GM20000 (cell line): Measurements from ENCODE around the gene KRTAP4-9.
"Not testable (repeated sequence)": the region's sequence is repeated elsewhere in the genome, so short reads cannot be mapped to it uniquely, and the experiment has no call there.

Experiments used
- DNase-seq: peaks from one replicate; pipeline ENCODE4 v3.0.0; 2012; ENCODE audit warnings: low spot score
- TF ChIP-seq, protein P1 (sequence below): IDR thresholded peaks from 2 replicates; pipeline ENCODE4 v1.5.1; 2012; ENCODE audit warnings: mild to moderate bottlenecking, control low read depth; ENCODE audit errors: extremely low read depth, missing control alignments

KRTAP4-9 gene

DNA sequence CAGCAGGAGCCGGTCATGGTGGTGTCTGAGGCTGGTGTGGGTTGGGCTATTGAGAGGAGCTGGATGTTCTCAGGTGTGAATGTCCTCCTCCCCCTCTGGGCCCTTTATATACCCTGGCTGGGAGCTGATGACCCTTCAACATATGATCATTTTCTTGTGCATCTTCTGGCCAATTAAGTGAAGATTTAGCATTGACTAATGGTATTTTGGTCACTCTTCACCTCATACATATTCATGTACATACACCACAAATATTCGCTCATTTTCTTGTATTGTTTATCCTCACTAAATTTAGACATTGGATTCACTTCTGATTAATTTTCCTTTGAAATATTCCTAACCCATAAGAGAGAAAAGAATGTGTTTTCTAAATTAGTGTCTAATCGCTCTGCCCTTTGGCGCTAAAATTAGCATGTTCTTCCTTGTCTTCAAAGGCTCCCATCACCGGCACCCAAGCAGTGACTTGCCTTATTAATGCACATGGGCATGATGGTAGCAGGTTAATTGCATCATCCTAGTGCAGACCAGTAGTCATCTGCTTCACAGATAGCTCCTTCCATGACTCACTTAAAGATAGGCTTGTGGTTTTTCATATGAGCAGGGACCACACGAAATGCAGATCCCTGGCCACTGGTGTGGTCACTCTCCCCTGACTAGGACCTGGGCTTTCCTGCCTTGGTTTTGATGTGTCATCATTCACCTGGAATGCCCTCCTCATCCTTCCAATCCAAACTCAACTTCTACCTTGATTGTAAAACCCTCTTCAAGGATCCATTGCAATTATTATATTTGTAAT, 39.2 kb upstream of the KRTAP4-9 start, which contains the start of gene KRTAP2-4:
Gene KRTAP2-4 (minus strand): TSS at position 51 of the 796 bp plus-strand sequence. CDS start 34 bp downstream, at position 17.
- no peak for DNase-seq
- TF ChIP-seq, protein P1, sequence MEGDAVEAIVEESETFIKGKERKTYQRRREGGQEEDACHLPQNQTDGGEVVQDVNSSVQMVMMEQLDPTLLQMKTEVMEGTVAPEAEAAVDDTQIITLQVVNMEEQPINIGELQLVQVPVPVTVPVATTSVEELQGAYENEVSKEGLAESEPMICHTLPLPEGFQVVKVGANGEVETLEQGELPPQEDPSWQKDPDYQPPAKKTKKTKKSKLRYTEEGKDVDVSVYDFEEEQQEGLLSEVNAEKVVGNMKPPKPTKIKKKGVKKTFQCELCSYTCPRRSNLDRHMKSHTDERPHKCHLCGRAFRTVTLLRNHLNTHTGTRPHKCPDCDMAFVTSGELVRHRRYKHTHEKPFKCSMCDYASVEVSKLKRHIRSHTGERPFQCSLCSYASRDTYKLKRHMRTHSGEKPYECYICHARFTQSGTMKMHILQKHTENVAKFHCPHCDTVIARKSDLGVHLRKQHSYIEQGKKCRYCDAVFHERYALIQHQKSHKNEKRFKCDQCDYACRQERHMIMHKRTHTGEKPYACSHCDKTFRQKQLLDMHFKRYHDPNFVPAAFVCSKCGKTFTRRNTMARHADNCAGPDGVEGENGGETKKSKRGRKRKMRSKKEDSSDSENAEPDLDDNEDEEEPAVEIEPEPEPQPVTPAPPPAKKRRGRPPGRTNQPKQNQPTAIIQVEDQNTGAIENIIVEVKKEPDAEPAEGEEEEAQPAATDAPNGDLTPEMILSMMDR = no peak

DNA sequence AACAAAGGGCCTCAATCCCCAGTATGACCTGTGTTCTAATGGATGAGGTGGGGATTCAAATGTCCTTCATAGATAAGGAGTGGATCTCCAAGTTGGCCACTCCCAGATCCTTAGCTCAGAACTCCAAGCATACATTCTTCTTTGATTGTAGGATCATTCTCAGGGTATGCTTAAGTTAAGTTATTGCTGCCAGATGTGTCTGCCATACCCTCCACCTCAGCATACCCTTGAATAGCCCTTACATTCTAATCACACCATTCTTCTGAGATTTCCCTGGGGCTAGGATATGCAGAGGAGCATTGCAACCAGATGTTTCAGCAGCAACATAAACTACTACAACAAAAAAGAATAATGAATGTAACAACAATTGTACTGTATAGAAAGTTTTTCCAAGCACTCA, 37.9 kb upstream of the KRTAP4-9 start:
- no peak for DNase-seq
- TF ChIP-seq, protein P1 = no peak

DNA sequence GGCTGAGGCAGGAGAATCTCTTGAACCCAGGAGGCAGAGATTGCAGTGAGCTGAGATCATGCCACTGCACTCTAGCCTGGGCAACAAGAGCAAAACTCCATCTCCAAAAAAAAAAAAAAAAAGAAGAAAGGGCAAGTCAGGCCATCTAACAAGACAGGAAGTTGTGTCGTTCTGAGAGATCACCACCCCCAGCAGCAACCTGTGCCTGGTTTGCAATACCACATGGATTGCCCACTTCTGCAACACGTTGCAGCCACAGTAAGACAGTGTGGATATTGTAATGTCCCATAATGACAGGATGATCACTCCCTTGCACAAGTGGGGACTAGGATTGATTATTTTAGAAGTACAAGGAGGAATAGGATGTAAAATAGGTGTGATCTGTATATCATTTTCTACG, 36.2 kb upstream of the KRTAP4-9 start:
- TF ChIP-seq, protein P1 = no peak
- no peak for DNase-seq

DNA sequence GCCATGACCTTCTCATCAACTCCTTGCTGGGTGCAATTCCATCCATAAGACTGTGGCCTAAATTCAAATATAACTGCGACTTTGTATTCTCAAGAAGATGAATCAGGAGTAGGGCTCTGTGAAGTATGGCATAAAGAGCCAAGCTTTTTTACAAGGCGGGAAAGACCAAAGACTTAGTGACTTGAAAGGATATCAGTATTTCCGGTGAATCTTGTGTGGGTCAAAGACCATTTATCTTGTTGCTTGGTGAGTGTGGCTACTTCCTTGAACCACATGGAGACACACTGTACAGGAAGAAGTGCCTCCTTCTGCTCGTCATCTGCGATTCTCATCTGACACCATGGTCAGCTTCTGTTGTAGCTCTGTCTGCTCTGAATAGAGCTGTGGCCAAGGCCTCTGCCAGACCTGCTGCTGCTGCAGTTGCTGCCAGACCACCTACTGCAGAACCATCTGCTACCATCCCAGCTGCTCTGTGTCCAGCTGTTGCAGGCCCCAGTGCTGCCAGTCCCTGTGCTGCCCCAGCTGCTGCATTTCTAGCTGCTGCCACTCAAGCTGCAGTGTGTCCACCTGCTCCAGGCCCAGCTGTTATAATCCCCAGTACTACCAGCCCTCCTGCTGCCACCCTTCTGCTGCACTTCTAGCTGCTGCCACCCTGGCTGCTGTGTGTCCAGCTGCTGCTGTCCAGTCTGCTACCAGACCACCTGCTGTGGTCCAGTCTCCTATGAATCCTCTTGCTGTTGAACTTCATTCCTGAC, 33.4 kb upstream of the KRTAP4-9 start:
- DNase-seq = no peak
- TF ChIP-seq, protein P1 = no peak

DNA sequence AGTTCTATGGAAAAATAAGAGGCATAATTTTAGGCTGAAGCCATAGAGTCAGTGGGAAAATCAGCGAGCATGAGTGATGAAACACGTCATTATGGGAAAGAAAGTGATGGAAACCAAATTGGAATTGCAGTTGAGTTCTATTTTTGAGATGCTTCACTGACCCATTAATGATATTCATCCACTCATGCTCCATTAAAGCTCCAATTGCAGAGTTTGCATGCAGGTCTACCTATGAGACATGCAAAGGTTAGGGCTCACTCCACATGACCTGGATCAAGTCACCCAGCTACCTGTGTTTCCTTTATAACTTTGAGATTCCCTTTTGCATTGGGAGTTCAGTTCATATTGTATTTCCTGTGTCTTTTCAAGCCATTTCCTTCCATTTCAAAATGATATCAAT, 31.5 kb upstream of the KRTAP4-9 start:
- no peak for DNase-seq
- TF ChIP-seq, protein P1 = no peak

DNA sequence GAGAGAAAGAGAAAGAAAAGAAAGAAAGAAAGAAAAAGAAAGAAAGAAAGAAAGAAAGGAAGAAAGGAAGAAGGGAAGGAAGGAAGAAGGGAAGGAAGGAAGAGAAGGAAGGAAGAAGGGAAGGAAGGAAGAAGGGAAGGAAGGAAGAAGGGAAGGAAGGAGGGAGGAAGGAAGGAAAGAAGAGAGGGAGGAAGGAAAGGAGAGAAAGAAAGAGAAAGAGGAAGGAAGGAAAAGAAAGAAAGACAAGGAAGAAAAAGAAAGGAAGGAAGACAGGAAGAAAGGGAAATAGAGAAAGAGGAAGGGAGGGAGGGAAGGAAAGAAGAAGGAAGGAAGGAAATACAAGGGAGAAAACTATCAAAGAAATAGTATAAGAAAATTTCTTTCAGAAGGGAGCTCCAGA, 28.4 kb upstream of the KRTAP4-9 start:
- DNase-seq = no peak
- TF ChIP-seq, protein P1 = no peak

DNA sequence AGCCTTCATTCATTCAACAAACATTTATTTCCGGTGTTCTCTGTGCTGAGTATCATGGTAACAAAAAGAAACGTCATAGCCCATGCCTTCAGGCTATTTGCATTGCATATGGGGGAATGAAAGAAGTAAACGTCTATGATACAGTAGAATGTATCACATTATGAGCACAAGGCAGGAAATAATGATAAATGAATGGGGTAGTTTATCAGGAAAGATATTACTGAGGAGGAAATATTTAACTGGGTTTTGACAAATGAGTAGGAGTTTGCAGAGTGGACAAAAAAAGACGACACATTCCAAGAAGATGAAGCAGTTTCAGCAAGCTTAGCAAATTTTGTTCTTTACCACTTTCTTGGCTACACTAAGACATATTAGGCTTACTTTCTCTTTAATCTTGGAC, 22.6 kb upstream of the KRTAP4-9 start:
- TF ChIP-seq, protein P1 = no peak
- no peak for DNase-seq

DNA sequence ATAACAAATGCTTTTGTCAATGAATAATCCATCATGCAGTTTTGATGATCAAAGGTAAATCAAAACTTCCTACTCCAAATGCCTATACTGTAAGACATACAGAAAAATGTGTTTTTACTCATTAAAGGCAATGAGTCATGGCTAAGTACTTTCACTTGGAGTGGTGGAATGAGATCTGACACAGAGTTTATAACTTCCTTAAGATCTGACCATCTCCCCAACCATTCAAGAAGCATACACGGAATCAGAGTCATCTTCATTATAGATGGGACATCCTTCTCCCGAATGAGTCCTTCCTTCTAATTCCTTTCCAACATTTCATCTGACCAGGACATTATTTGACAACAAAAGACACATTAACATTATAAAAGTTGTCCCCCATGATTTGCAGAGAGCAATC, 21.8 kb upstream of the KRTAP4-9 start:
- DNase-seq = not testable (repeated sequence)

DNA sequence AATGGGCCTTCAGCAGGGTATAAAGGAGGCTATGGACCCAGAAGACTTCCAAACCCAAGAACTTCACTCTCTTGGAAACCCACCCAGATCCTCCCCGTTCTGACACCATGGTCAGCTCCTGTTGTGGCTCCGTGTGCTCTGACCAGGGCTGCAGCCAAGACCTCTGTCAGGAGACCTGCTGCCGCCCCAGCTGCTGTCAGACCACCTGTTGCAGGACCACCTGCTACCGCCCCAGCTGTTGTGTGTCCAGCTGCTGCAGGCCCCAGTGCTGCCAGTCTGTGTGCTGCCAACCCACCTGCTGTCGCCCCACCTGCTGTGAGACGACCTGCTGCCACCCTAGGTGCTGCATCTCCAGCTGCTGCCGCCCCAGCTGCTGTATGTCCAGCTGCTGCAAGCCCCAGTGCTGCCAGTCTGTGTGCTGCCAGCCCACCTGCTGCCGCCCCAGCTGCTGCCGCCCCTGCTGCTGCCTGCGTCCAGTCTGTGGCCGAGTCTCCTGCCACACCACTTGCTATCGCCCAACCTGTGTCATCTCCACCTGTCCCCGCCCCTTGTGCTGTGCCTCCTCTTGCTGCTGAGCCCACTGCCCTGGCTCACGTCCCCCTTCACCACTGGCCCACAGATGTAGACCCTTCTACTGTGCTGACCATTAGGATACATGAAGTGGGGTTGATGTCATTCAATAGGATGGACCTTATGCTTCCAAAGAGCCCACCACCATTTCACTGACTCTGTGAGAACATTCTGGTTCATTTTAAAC, 20.9 kb upstream of the KRTAP4-9 start, which contains the start of gene KRTAP4-7:
Gene KRTAP4-7 (plus strand): TSS at position 51 of the 757 bp plus-strand sequence. CDS start 57 bp downstream, at position 108.
- DNase-seq = not testable (repeated sequence)

DNA sequence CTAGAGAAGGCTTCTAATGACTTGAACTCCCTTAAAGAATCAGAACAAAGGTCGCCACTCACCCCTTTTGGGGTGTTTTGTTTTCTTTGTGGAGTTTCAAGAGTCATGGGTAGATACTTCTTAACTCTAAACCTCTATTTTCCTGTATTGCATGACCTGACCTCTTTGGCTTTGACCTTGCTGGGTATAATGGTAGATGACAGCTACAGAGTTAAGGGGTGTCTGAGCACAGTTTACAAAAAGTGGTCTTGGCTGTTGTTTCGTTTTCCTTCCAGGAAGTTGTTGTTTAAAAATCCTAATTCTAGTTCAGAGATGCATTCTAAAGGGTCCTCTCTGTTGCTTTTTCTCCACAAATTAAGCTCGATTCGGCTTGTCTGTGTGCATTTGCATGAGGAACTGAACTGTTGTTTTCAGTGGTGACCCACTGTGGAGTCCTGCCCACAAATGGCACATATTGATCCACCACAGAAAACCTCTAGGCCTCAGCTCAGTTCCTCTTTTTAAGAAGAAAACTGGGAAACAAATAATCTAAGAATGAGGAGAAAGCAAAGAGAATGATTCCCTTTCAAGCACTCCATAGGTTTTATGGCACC, 16.3 kb upstream of the KRTAP4-9 start:
- DNase-seq = not testable (repeated sequence)
